ENCODE results near the gene ADAMTS16. TPM values are rescaled to one million over a fixed set of nuclear protein-coding genes. Genes with fewer than 3 reads are reported as not detected.

ADAMTS16 gene
- total RNA-seq, 4 donors from 2014 or later, result under 0.01 to 19.2 (median 0.34) TPM; not detected in 1

DNA sequence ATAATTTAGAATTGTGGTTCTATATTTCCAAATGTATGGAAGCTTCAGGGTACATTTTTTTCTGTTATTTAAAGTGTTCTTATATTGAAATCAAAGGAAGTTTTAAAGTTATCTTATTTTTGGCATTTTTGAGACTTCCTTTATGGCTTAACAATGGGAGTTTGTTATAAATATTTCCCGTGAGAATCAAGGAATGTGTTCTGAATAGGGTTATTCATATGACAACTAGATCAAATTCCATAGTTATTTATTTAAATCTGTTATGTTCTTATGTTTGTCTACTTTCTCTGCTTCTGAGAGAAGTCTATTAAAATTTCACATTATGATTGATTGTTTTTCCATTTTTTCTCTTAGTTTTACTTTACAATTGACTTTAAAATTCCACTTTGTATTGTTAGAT lies 135.1 kb downstream of the ADAMTS16 start:
- Histone ChIP-seq H3K27ac (no peak overlapping the region), H3K4me3 (no peak overlapping the region), H3K9me3 (no peaks in the 10 kb centered on the region), H3K4me1 (no peaks in the 10 kb centered on the region), H3K36me3 (no peaks in the 10 kb centered on the region), H3K27me3 (no peaks in the 10 kb centered on the region)
- intact Hi-C loops (cut with DNase I; ENCODE audit: low total_unique reads), result no loop called here
- no peak for TF ChIP-seq POLR2A (IDR thresholded peaks at IDR 0.05)
- TF ChIP-seq, protein P1, sequence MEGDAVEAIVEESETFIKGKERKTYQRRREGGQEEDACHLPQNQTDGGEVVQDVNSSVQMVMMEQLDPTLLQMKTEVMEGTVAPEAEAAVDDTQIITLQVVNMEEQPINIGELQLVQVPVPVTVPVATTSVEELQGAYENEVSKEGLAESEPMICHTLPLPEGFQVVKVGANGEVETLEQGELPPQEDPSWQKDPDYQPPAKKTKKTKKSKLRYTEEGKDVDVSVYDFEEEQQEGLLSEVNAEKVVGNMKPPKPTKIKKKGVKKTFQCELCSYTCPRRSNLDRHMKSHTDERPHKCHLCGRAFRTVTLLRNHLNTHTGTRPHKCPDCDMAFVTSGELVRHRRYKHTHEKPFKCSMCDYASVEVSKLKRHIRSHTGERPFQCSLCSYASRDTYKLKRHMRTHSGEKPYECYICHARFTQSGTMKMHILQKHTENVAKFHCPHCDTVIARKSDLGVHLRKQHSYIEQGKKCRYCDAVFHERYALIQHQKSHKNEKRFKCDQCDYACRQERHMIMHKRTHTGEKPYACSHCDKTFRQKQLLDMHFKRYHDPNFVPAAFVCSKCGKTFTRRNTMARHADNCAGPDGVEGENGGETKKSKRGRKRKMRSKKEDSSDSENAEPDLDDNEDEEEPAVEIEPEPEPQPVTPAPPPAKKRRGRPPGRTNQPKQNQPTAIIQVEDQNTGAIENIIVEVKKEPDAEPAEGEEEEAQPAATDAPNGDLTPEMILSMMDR (IDR thresholded peaks at IDR 0.05), result no peak
- DNase-seq, result no peak

DNA sequence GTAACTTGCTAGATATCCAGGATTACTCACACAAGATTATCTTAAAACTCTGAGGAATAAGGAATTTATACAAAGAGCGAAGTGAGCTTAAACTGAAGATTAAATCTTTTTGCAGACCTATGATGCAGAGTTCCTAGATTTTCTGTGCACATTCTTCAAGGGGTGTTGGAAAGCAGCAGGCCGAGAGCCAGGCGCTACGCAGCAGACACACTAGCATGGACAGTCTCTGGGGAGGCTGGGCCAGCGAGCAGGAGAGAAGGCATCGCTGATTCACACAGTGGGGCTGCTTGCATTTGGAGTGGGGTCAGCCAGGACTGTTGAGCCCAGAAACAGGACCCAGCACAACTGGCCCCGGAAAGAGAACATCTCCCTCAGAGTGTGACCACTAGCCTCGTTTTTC lies 136.3 kb downstream of the ADAMTS16 start:
- no peaks in the 10 kb centered on the region for H3K27me3 ChIP-seq
- intact Hi-C loops (cut with DNase I; ENCODE audit: low total_unique reads), result no loop called here
- no peaks in the 10 kb centered on the region for H3K9me3 ChIP-seq
- H3K4me3 ChIP-seq, result no peak overlapping the region
- no peaks in the 10 kb centered on the region for H3K4me1 ChIP-seq
- TF ChIP-seq, protein P1 (IDR thresholded peaks at IDR 0.05), result no peak
- TF ChIP-seq POLR2A (IDR thresholded peaks at IDR 0.05), result no peak
- no peak overlapping the region for H3K27ac ChIP-seq
- H3K36me3 ChIP-seq, result no peaks in the 10 kb centered on the region
- no peak for DNase-seq

DNA sequence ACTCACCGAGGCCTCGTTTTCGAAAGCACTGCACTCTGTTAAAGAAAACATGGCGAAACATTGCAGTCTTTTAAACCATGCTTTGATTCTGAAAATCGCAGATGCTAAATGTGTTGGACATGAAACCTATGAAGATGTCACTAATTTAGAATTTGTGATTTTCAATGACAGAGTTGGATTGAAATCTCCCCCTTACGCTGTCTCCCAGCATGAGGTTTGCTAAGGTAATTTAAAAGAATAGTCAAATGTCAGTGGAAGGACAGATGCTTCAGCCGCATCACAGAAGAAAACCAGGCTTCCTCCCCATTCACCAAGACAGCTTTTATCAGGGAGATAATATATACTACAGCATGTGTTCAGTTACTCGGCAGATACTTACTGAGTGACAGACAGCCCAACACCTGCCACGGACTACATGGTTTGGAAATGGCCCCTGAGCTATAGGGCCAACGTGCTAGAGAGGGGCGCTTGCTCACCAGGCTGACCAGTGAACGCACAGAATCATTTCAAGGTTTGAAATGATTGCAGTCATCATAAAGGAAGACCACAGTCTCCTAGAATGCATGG lies 136.9 kb downstream of the ADAMTS16 start:
- H3K27ac ChIP-seq, result no peak overlapping the region
- H3K4me1 ChIP-seq, result no peaks in the 10 kb centered on the region
- no peak overlapping the region for H3K4me3 ChIP-seq
- intact Hi-C loops (cut with DNase I; ENCODE audit: low total_unique reads), result no loop called here
- H3K9me3 ChIP-seq, result no peaks in the 10 kb centered on the region
- H3K27me3 ChIP-seq, result no peaks in the 10 kb centered on the region
- H3K36me3 ChIP-seq, result no peaks in the 10 kb centered on the region
- no peak for DNase-seq
- TF ChIP-seq, protein P1 (IDR thresholded peaks at IDR 0.05), result no peak
- no peak for TF ChIP-seq POLR2A (IDR thresholded peaks at IDR 0.05)

DNA sequence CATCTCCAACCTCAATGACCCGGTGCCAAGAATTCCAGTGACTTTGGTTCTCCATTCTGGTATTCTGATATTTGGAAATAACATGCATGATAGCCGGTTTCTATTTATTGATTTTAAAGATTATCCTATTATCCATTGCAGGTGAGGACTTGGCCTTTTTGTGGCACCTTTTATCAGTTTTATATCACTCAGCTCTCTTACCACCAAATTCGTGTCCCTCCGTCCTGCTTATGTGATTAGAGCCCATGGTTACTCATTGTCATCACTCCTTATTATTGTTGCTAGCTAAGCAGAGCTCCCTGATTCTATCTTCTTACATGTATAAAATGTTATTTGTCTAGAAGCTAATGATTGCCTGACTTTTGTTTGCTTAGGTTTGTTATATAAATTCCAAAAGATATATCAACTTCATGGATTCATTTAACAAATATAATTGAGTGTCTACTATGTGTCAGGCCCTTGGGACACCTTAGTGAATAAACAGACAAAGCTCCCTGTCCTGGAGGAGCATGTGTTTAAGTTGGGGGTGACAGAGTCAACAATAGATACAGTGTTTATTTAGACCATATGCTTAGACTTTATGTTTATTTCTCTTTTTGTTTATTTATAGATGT lies 138.2 kb downstream of the ADAMTS16 start:
- DNase-seq, result no peak
- Histone ChIP-seq H3K4me1 (no peaks in the 10 kb centered on the region), H3K9me3 (no peaks in the 10 kb centered on the region), H3K4me3 (no peak overlapping the region), H3K36me3 (no peaks in the 10 kb centered on the region), H3K27ac (no peak overlapping the region), H3K27me3 (no peaks in the 10 kb centered on the region)
- intact Hi-C loops (cut with DNase I; ENCODE audit: low total_unique reads), result no loop called here
- TF ChIP-seq POLR2A (IDR thresholded peaks at IDR 0.05), result no peak
- TF ChIP-seq, protein P1 (IDR thresholded peaks at IDR 0.05), result no peak

DNA sequence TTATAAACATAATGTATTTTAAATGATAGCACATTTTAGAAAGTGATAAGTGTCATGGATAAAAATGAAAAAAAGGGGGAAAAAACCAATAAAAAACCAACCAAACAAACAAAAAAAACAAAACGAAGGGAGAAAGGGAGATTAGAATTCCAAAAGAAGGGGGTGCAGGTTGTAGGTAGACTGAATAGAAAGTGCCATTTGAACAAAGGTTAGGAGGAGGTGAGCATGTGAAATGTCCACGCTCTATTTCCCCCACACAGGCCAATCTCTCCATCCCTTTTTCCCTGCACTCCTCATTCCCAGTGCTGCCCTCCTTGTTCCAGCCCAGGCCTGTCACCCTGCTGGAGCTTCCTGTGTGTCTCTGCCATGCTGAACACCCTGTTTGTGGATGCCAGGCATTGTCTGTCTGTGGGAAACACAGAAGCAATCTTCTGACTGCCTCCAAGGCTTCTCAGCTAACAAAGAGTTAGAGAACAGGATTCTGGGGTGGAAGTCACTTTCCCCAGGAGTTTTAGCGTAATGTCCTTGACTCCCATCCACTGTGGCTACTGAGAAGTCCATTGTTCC lies 138.8 kb downstream of the ADAMTS16 start:
- no peak for TF ChIP-seq POLR2A (IDR thresholded peaks at IDR 0.05)
- TF ChIP-seq, protein P1 (IDR thresholded peaks at IDR 0.05), result no peak
- DNase-seq, result no peak
- Histone ChIP-seq H3K4me3 (no peak overlapping the region), H3K27me3 (no peaks in the 10 kb centered on the region), H3K4me1 (no peaks in the 10 kb centered on the region), H3K9me3 (no peaks in the 10 kb centered on the region), H3K27ac (no peak overlapping the region), H3K36me3 (no peaks in the 10 kb centered on the region)
- intact Hi-C loops (cut with DNase I; ENCODE audit: low total_unique reads), result no loop called here
